Measurements from ENCODE around the gene DLGAP5. TPM values are rescaled to one million over a fixed set of nuclear protein-coding genes. Genes with fewer than 3 reads are reported as not detected.

Gene DLGAP5
- total and polyA plus RNA-seq, 2 of the 4 experiments (the other 2 are of a cell fraction) = 14.9 to 19.0 TPM

- peak overlapping the region; percentile 13; the same call in 1 of the 2 replicates for H4K91ac ChIP-seq (ENCODE audit: insufficient read depth, low read depth, low read length)
- TF ChIP-seq RCOR1 (IDR thresholded peaks at IDR 0.05; ENCODE audit: insufficient replicate concordance, low read length) (no peak), CHD1 (IDR thresholded peaks at IDR 0.05; ENCODE audit: low read depth, low read length) (no peak), SMC3 (IDR thresholded peaks at IDR 0.05; ENCODE audit: low read depth, low read length) (no peak), FOS (IDR thresholded peaks at IDR 0.05; ENCODE audit: low read depth, low read length) (no peak), MAZ (IDR thresholded peaks at IDR 0.05; ENCODE audit: borderline replicate concordance, low read depth, low read length) (no peak), NFE2L2 (IDR thresholded peaks at IDR 0.05; ENCODE audit: low read depth, low read length) (no peak)
- peaks cover 25% of the 10 kb centered on the region for H3K9me1 ChIP-seq (ENCODE audit: insufficient read depth, low read length)
- dilution Hi-C loops (cut with HindIII; ENCODE audit: low sequenced_read_pairs, unreplicated experiment) = no loop called here
- BruUV-seq (replicated peaks) = TSS peak; percentile 11
- peak overlapping the region; percentile 42; the same call in 1 of the 3 replicates for H2BK15ac ChIP-seq (ENCODE audit: low read depth, low read length)
- no peaks in the 10 kb centered on the region for H3K9me3 ChIP-seq (ENCODE audit: control insufficient read depth, insufficient read depth, low read length)
- H4K8ac ChIP-seq (ENCODE audit: low read depth in 2 of 2, low read length in 2 of 2) = peak overlapping the region in 1 of 2 experiments; percentile 35; a peak in 1 of 4 replicates
- H2BK20ac ChIP-seq (ENCODE audit: low read depth, low read length) = 0 out of 2 replicates have a peak overlapping the region, but pooled peaks have one; percentile 38
- H3K4ac ChIP-seq (ENCODE audit: low read depth, low read length) = peak overlapping the region; percentile 18; the same call in 1 of the 2 replicates
- peaks cover 31 to 60% of the 10 kb centered on the region in 2 experiments for H3K79me1 ChIP-seq (ENCODE audit: low read depth in 1 of 2, low read length in 2 of 2)
- H4K20me1 ChIP-seq (ENCODE audit: insufficient read depth, low read length) = peaks cover 53% of the 10 kb centered on the region
- H3K36me3 ChIP-seq (ENCODE audit: control insufficient read depth, insufficient read depth, low read length) = peaks cover 9% of the 10 kb centered on the region; the same call in 1 of the 2 replicates
- H4K5ac ChIP-seq (ENCODE audit: low read depth, low read length) = no peak overlapping the region
- CTCF ChIA-PET = interaction anchor here (0.6 kb wide), 2 partner anchors 43 to 139 kb away, joined by 4 read pairs; no protein-coding TSS in a partner anchor
- no peak overlapping the region for H3K9ac ChIP-seq (ENCODE audit: low read depth, low read length)
- H3K27ac ChIP-seq (ENCODE audit: insufficient read depth, low read length) = no peak overlapping the region; the same call in 1 of the 2 replicates
- no peak overlapping the region for H3K18ac ChIP-seq (ENCODE audit: low read depth, low read length)
- POLR2A ChIA-PET (ENCODE audit: unreplicated experiment) = interaction anchor here (0.6 kb wide), 1 partner anchor 229 kb away, joined by 4 read pairs; the partner anchor contains the start of gene GCH1
- H2AK5ac ChIP-seq (ENCODE audit: low read depth, low read length) = peak overlapping the region; percentile 38
- H3K23ac ChIP-seq (ENCODE audit: low read depth, low read length) = peak overlapping the region; percentile 69
- H3K14ac ChIP-seq (replicated peaks; ENCODE audit: low read depth, low read length) = peak overlapping the region; percentile 41; the same call in 1 of the 2 replicates
- H3K4me3 ChIP-seq (ENCODE audit: insufficient read depth, low read depth, low read length) = no peak overlapping the region
- H2BK5ac ChIP-seq (ENCODE audit: low read depth, low read length, poor library complexity, severe bottlenecking) = peak overlapping the region; percentile 27
- WGBS, 2 experiments (ENCODE audit: extremely low coverage in 2 of 2, insufficient read length in 1 of 2) = no CpG with 5 or more reads among the region's 7 CpGs
- ATAC-seq (ENCODE audit: low read depth) (no peak), DNase-seq (peak; percentile 22)
- in situ Hi-C loops (cut with MboI; ENCODE audit: low sequenced_read_pairs) = loop anchor here (5.0 kb wide), 1 partner anchor 34 kb away; no protein-coding TSS in a partner anchor
- H3K56ac ChIP-seq (ENCODE audit: extremely low read depth, insufficient read depth, low read length) = 0 out of 2 replicates have a peak overlapping the region, but pooled peaks have one; percentile 30
- peak overlapping the region; percentile 43 for H3K4me2 ChIP-seq (ENCODE audit: low read depth, low read length)
- intact Hi-C loops (cut with micrococcal nuclease) = loop anchor here (2.0 kb wide), 1 partner anchor 29 kb away; no protein-coding TSS in a partner anchor
- peaks cover 12% of the 10 kb centered on the region for H3K4me1 ChIP-seq (ENCODE audit: control insufficient read depth, insufficient read depth, low read length)
- no peak overlapping the region for H2AFZ ChIP-seq (replicated peaks; ENCODE audit: low read length, poor library complexity)
- H2AK9ac ChIP-seq (replicated peaks; ENCODE audit: low read depth, low read length, poor library complexity) = peak overlapping the region; percentile 81
- peak overlapping the region; percentile 35; the same call in 1 of the 2 replicates for H2BK120ac ChIP-seq (ENCODE audit: low read depth, low read length)
- H3K27me3 ChIP-seq (ENCODE audit: control insufficient read depth, insufficient read depth, low read length) = no peaks in the 10 kb centered on the region
Measured at GRCh38 chr14:55131370-55132137, 59.8 kb downstream of the DLGAP5 start.
